Activated CD4-positive, alpha-beta T cell treated with anti-CD3 and anti-CD28 coated beads, Interleukin-2, amount 50 U/mL, for 48 hours (primary cell): ENCODE results near the gene HACD1.
"Not testable (repeated sequence)": the region's sequence is repeated elsewhere in the genome, so short reads cannot be mapped to it uniquely, and the experiment has no call there.

Source experiments
- DNase-seq, 2 experiments: peaks; one replicate each; pipeline ENCODE4 v3.0.0-alpha.2; 2020

Gene HACD1

DNA sequence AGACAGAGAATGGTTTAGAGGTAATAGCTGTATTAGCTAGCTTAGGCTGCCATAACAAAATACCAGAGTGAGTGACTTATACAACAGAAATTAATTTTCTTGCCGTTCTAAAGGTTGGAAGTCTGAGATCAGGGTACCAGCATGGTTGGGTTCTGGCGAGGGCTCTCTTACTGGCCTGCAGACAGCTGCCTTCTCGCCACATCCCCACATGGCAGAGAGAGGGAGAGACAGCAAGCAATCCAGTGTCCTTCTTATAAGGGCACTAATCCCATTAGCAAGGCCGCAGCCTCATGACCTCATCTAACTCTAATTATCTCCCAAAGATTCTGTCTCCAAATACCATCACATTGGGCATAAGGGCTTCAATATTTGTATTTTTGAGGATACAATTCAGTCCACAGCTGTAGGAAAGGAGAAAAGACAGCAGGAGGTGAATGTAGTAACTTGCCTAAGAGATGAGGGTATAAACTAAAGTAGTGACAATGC is 23.2 kb upstream of the HACD1 start:
- no peak for DNase-seq

DNA sequence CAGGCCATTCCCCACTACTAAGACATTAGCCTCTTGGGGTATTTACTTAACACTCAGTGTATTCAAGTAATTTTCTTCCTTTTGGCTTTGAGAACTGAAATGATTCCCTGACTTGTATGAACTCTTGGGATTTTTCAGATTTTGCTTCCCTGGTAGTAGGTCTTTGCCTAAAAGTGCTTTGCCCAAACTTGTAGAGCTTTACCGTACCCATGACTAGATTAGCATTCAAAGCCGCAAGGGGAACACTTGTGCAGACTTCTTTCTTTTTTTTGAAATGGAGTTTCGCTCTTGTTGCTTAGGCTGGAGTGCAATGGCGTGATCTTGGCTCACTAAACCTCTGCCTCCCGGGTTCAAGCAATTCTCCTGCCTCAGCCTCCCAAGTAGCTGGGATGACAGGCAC is 20.7 kb upstream of the HACD1 start:
- DNase-seq: no peak

DNA sequence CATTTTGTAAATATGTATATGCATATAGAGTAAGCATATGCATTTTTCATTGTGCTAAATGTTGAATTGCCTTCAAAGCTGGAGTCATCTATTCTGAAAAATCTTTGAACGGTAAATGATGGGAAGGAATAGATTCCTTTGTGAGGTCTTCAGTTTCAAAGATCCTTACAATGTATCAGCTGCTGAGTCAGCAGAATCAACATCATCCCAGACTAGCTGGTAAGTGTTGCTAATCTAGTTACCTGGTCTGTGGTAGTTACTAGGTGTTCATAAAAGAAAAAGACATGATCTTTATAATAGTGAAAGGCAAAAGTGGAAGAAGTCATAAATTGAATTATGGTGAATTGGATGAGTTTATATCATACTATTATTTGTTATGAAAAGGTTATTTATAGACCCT is 16.2 kb upstream of the HACD1 start:
- no peak for DNase-seq

DNA sequence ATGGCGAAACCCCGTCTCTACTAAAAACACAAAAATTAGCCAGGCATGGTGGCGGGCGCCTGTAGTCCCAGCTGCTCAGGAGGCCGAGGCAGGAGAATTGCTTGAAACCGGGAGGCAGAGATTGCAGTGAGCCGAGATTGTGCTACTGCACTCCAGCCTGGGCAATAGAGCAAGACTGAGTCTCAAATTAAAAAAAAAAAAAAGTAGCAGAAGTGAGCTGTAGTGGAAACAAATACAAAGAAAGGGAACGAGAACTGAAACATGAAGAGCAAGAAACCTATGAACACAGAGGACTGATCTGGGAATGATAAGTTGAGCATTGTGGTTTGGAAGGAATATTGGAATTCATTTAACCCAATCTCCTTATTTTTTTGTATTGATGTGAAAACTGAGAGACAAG is 15.4 kb upstream of the HACD1 start:
- DNase-seq: not testable (repeated sequence)

DNA sequence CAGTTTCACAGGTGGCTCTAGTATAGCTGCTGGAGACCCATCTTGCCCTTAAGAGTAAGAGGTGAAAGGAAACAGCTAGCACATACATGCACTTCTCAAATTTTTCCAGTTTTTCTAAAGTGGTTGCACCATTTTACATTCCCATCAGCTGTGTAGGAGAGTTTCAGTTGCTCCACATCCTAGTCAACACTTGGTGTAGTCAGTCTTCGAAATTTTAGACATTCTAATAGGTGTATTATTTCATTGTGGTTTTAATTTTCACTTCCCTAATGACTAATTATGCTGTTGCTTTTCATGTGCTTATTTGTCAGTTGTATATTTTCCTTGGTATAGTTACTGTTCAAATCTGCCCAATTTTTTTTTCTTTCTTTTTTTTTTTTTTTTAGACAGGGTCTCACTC is 9.5 kb upstream of the HACD1 start:
- DNase-seq: no peak

DNA sequence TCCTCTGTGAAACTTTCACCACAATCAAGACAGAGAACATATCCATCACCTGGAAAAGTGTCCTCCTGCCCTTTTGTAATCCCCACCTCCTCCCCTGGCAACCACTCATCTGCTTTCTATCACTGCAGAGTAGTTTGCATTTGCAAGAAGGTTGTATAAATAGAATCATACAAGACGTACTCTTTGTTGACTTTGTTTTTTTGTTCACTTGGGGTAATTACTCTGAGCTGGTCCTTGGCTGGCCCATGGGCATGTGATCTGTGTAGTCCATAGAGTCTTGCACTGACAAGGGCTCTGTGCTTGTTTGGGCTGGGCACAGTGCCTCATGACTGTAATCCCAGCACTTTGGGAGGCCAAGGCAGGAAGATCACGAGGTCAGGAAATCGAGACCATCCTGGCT is 7.8 kb upstream of the HACD1 start:
- DNase-seq: no peak

DNA sequence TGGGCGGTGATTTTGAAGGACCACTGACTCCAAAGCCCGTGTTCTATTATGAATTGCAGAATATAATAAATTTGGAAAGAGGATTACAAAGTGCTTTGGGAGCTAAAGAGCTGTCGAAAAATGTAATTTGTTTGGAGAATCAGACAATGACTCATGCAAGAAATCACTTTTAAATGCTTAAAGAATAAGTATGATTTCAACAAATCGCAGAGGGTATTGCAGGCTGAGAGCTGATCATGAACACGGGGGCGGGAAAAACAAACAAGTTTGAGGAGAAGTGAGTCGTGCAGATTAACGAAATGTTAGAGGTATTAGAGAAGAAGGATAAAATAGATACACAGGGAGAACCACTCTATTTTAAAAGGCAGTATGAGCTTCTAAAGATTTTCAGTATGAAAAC is 4.9 kb upstream of the HACD1 start:
- DNase-seq: no peak

DNA sequence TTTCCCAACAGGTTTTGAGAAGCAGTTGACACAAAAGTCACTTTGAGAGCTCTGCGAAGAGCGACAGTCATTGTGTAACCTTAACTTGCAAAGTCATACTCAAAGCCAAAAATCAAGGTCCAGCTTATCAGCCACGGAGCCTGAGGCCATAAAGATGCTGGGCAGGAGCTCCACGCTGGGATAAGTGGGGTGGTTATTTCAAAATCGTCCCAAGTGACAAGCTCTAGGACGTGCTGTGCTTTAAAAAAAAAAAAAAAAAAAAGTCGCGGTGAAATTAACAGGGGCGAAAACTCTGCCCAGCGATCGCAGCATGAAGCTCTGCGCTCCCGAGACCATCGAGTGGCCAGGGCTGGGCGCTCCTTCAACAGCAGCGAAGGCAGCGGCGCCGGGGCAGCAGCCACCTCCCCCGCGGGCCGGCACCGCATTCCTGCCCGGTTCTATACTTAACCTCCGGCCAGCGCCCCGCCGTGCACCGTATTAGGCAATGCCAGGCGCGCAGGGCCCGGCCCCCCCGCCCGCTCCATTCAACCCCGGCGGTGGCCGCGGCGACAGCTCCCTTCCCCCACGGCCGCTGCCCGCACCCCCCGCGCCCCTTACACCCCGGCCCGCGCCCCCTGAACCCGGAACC is 657 bp downstream of the HACD1 start:
- peak; percentile 37 to 52 for DNase-seq

DNA sequence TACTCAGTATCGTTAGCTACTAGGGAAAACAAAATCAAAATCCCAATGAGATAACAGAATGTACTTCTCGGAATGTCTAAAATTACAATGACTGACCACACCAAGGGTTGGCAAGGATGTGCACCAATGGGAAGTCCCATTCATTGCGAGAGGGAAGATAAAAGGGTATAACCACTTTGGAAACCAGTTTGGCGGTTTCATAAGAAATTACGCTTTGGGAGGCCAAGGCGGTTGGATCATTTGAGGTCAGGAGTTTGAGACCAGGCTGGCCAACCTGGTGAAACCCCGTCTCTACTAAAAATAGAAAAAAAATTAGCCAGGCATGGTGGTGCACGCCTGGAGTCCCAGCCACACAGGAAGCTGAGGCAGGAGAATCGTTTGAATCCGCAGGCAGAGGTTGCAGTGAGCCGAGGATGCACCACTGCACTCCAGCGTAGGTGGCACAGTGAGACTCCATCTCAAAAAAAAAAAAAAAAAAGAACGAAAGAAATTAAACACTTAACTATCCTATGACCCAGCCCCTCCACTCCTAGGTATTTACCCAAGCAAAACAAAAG is 7.6 kb downstream of the HACD1 start:
- DNase-seq: peak; percentile 11 to 16

DNA sequence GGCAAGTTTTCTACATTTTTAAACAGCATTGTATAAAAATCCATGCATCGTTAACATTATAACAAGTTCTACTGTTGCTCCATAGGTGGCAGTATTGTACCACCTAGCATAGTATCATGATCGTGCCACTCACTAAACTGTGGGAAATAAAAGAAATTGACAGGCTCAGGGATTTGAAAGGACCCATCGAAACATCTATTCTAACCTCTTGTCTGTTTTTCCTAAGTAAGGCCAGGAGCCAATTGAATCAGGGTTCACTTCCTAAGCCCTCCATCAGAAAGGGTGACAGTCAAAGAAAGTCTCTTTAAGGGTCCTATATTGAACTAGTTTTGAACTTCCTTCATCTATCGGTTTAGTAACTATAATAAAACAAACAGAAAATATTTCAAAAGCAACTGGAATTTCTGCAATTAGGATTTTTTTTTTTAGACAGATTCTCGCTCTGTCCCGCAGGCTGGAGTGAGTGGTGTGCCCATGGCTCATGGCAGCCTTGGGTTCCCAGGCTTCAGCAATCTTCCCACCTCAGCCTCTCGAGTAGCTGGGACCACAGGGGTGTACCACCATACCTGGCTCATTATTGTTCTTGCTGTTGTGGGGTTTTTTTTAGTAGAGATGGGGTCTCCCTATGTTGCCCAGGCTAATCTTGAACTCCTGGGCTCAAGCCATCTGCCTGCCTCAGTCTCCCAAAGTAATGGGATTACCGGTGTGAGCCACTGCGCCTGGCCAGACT is 9.4 kb downstream of the HACD1 start:
- DNase-seq: no peak

DNA sequence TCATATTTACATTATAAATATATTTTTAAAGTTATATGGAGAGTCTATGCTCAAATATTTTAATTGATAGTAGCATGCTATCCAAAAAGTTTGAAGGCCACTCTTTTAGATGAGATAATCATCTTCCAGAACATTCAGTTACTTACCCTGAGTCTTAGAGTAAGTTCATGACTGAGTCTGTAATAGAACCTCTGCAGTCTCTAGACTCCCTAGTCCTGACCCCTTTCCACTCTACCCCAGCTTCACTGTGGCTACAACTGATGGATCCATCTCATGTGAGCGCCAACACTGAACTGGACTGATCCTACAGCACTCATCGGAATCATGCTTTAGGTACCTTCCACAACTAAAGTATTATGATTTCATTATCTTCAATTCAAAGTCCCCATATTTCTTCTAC is 10.1 kb downstream of the HACD1 start:
- DNase-seq: no peak

DNA sequence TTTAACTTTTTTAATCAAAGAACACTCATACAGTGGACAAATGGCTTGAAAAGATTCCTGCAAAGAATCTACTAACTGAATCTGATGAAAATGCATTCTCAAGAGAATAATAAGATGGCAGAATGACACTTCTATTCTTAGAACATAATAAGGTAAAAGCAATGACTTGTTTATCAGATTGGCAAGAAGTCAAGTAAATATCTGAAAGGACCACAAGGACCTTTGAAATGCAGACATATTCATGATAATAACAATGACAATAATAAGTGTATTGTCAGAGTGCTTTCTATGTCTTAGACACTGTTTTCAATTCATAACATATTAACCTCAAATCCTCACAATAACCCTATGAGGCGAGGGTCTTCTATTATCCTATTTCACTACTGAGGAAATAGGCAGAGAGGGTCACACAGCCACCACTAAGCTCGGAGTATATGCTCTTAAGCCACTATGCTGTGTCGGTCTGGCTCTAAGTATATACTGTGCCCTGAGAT is 10.6 kb downstream of the HACD1 start:
- DNase-seq: no peak

DNA sequence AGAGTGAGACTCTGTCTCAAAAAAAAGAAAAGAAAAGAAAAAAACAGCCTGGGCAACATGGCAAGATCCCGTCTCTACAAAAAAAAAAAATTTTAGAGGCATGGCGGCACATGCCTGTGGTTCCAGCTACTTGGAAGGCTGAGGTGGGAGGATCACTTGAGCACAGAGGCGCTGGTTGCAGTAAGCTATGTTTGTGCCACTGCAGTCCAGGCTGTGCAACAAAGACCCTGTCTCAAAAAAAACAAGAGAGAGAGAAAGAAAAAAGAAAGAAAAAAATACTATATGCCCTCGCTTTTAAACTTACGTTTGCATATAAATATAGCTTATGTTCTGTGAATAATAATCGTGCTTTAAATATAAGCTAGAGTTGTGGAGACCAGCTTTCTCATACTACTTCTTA is 11.2 kb downstream of the HACD1 start:
- no peak for DNase-seq

DNA sequence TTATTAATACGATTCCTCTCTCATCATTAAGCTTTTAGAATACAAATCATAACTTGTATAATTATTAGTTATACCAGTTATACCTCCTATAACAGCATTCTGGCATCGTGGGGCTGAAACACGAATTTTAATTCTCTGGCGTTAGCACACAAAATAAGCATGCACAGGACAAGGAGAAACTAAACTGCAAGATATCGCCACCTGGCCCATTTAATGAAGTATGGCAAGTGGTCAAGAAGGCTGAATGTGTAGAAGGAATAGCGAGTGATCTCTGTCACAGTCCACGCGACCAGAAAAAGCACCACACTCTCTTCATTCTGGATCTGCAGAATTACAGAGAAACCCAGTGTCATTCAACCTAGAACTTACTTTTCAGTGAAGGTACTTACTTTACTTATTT is 18.1 kb downstream of the HACD1 start:
- DNase-seq: no peak

DNA sequence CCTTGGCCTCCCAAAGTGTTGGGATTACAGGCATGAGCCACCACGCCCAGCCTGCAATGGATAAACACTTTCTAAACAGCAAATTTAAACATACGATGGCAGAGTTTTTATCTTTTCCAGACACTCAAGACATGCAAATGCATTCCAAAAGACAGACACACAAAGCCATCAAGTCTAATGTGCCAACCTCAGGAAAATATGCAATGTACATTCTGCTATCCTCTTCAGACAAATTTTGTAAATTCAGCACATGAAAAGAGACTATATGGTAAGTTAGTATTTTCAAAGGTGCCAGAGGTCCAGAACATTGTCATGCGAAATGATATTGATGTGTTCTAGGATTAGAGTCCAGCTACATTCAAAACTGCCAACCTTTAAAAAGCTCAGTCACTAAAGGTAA is 19.8 kb downstream of the HACD1 start:
- DNase-seq: no peak

DNA sequence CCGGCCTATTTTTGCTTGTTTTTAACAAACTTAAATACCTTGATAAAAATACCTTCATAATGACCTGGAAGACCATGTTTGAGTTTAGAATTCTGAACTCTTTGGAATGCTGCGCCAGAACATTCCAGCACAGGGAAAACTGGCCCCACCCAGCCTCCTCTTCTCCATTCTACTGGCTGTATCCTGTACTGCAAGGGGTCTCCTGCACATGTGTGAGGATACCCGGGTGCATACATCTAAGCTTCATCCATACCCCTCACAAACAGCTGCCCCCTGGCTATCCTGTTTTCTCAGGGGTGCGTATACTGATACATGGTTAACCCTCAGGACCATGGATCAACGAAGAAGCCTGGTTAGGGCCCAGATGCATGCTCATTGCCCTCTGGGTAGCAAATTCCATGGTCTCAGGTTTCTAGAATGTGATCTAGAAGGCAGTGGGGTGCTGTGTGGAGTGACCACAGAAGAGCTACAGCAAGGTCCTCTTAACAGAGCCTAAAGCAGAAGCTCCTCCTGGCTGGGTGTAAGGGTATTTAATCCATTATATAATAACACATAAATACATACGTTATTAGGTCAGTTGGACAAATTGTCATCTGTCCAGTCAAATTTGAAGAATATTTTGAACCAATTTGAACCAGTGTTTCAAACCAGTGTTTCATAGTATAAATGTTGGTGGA is 26.1 kb downstream of the HACD1 start:
- DNase-seq: no peak

DNA sequence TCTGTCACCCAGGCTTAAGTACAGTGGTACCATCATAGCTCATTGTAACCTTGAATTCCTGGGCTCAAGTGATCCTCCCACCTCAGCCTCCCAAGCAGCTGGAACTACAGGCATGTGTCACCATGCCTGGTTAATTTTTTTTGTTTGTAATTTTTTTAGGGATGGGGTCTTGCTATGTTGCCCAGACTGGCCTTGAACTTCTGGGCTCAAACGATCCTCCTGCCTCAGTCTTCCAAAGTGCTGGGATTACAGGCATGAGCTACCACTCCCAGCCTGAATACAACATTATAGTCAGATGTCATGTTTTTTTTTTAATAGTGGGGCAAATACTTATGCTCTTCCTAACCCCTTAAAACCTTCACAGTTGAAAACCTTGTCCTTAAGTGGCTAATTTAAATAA is 27.9 kb downstream of the HACD1 start:
- DNase-seq: not testable (repeated sequence)

DNA sequence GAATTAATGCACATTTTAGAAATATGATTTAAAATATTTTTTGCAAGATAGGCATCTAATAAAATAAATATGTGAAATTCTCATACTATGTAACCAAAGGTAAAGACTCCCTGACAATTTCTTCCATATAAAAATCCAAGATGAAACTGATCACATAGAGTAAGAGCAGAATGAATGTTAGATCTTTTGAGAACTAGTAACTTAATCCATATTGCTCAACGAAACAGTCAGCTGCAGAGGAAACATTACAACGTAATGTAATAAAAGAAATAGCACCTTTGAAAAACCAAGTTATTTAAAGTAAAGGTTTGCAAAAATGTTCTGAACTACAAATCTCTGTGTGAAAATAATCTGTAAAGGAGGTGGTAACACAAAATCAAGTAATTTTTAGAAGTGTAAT is 28.8 kb downstream of the HACD1 start:
- no peak for DNase-seq

DNA sequence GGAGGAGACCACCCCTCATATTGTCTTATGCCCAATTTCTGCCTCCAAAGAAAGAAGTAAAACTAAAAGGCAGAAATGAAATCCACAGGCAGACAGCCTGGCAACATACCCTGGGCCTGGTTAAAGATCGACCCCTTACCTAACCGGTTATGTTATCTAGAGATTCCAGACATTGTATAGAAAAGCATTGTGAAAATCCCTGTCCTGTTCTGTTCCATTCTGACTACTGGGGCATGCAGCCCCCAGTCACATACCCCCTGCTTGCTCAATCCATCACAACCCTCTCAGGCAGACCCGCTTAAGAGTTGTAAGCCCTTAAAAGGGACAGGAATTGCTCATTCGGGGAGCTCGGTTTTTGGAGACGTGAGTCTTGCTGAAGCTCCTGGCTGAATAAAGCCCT is 29.9 kb downstream of the HACD1 start:
- not testable (repeated sequence) for DNase-seq

DNA sequence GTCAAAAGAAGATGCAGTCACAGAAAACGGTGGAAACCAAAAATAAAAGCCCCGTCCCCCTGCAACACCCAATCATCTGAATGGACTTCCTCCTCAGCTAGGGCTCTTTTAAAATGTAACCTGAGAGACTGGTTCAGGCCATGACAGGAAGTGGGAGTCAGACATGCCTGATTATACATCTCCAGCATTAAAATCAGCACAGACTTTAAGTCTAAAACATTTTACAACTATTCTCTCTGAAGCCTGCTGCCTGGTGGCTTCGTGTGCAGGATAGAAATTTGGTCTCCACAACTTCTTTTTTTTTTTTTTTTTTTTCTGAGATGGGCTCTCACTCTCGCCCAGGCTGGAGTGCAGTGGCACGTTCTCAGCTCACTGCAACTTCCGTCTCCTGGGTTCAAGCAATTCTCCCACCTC is 30.3 kb downstream of the HACD1 start:
- DNase-seq: no peak

DNA sequence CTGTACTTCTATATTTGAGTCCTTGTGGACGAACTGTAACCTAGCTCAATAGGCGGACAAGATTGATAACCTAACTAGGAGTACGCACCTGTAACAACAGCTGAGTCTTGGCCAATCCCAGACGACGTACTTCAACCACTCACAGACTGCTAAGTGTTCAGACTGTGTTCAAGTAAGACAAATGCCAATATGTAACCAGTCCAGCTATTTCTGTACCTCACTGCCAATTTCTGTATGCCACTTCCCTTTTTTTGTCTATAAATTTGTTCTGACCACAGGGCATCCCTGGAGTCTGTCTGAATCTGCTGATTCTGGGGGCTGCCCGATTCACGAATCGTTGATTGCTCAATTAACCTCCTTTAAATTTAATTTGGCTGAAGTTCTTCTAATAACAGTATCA is 32.2 kb downstream of the HACD1 start:
- no peak for DNase-seq

DNA sequence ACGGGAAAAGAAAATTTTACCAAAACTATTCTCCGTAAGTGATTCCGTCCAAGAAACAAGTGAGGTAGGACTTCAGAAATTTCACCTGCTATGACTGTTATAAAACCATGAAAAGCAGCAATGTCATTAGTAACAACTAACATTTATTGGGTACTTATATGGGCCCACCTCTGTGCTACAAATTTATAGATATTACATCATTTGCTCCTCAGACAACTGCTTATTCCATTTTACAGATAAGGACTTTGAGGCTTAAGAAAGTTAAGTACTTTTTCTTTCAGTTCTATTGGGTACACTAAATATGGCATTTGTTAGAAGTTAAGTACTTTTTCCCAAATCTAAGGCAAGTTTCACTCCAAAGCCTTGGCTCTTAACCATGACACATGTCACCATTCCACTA is 36.3 kb downstream of the HACD1 start:
- no peak for DNase-seq

DNA sequence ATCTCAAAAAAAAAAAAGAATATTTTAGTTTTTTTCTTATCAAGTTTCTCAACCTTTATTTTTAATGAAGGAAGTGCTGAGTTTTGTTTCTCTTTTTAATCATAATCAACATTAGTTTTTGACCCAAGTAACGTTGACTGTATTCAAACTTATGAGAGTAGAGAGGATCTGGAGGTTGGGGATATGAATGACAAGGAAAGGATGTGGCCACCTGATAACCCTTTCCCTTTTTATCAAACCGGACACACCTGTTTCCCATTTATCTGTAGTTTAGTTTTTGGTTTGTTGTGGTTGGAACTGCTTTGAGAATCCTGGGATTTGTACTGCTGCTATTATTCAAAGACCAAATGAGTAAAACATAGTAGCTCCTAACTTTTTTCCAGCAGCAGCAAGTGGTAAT is 38.6 kb downstream of the HACD1 start:
- DNase-seq: no peak

DNA sequence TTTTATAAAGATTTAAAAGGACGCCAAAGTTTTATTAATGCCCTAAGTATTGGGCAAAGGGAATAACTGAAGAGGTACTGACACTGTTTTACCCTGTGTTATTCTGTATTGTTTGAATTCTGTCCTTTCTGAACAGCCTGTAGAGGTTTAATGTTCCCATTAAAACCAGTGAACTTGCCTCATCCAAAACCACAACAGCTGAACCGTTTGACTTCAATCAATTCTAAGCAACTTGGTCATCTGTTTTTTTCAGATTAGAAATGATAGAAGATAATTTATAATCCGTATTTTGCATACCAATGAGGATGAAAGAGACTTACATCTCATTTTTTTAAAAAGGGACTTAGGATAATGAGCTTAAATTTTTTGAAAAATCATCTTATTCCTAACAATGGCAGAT is 40.4 kb downstream of the HACD1 start:
- DNase-seq: no peak
